CD14-positive monocyte (primary cell): ENCODE data around the gene MLLT3. TPM values are rescaled to one million over a fixed set of nuclear protein-coding genes. Genes with fewer than 3 reads are reported as not detected.

Experiments used
- DNase-seq, 3 donors: peaks; one replicate each; pipeline ENCODE4 v3.0.0-alpha.2; 2011 to 2022
- H2AFZ ChIP-seq: 2 replicates; pipeline ENCODE4 v1.6.0; 2012; ENCODE audit warnings: mild to moderate bottlenecking, low read depth, low read length, inconsistent platforms; ENCODE audit not compliant: insufficient read depth, poor library complexity, severe bottlenecking
- H3K27ac ChIP-seq, 2 donors: 1 replicate in 1 of 2; 2 replicates in 1 of 2; pipeline ENCODE4 v1.5.1; 2012 to 2013; ENCODE audit warnings: low read length in 2 of 2, control low read depth in 1 of 2, inconsistent platforms in 1 of 2, low read depth in 1 of 2, mild to moderate bottlenecking in 1 of 2
- H3K27me3 ChIP-seq, 2 donors: one replicate each; pipeline versions ENCODE4 v1.6.0 to v1.6.1; 2011 to 2013; ENCODE audit warnings: low read length in 2 of 2; ENCODE audit not compliant: control insufficient read depth in 2 of 2, insufficient read depth in 2 of 2
- H3K36me3 ChIP-seq, 2 donors: replicated peaks in 1 of 2; 1 replicate in 1 of 2; 2 replicates in 1 of 2; pipeline versions ENCODE4 v1.5.1 to v1.6.1; 2012 to 2013; ENCODE audit warnings: low read length in 2 of 2, control low read depth in 1 of 2, inconsistent platforms in 1 of 2, mild to moderate bottlenecking in 1 of 2; ENCODE audit not compliant: insufficient read depth in 2 of 2, control insufficient read depth in 1 of 2
- H3K4me1 ChIP-seq, 2 donors: 1 replicate in 1 of 2; 2 replicates in 1 of 2; pipeline versions ENCODE4 v1.5.1 to v1.6.1; 2012 to 2013; ENCODE audit warnings: low read length in 2 of 2, control low read depth in 1 of 2, inconsistent platforms in 1 of 2, mild to moderate bottlenecking in 1 of 2, moderate library complexity in 1 of 2; ENCODE audit not compliant: insufficient read depth in 2 of 2, control insufficient read depth in 1 of 2
- H3K4me2 ChIP-seq: replicated peaks from 2 replicates; pipeline ENCODE3; 2012; ENCODE audit warnings: low read length, moderate library complexity, mild to moderate bottlenecking; ENCODE audit not compliant: poor library complexity, severe bottlenecking; ENCODE audit errors: extremely low read depth
- H3K4me3 ChIP-seq, 3 experiments: fragments of 200-600 bp in 1 of 3; sonication (generic) in 1 of 3; replicated peaks in 1 of 3; 1 replicate in 2 of 3; 2 replicates in 1 of 3; pipeline ENCODE4 v1.5.1; 2011 to 2013; ENCODE audit warnings: low read length in 3 of 3, mild to moderate bottlenecking in 3 of 3, control low read depth in 2 of 3, low read depth in 2 of 3, inconsistent platforms in 1 of 3, moderate library complexity in 1 of 3
- H3K79me2 ChIP-seq: 2 replicates; pipeline ENCODE4 v1.6.0; 2012; ENCODE audit warnings: mild to moderate bottlenecking, control low read depth, inconsistent platforms, low read length, moderate library complexity; ENCODE audit not compliant: insufficient read depth
- H3K9ac ChIP-seq: 2 replicates; pipeline ENCODE4 v1.6.0; 2017; ENCODE audit warnings: low read length, mild to moderate bottlenecking; ENCODE audit not compliant: insufficient read depth, poor library complexity, severe bottlenecking
- H3K9me3 ChIP-seq, 2 donors: replicated peaks in 1 of 2; 1 replicate in 1 of 2; 2 replicates in 1 of 2; pipeline versions ENCODE4 v1.5.1 to v1.6.1; 2012 to 2013; ENCODE audit warnings: low read length in 2 of 2, control low read depth in 1 of 2; ENCODE audit not compliant: control insufficient read depth in 1 of 2, insufficient read depth in 1 of 2
- H4K20me1 ChIP-seq: 2 replicates; pipeline ENCODE4 v1.6.0; 2012; ENCODE audit warnings: mild to moderate bottlenecking, low read length, control low read depth, moderate library complexity; ENCODE audit not compliant: insufficient read depth
- H3K27ac Mint-ChIP-seq, 7 donors: one replicate each; pipeline ENCODE4 v1.8.0; 2020; ENCODE audit warnings: mild to moderate bottlenecking in 7 of 7, mixed read lengths in 7 of 7, moderate library complexity in 6 of 7, inconsistent platforms in 2 of 7
- H3K27me3 Mint-ChIP-seq, 3 donors: one replicate each; pipeline ENCODE4 v1.8.0; 2021 to 2022; ENCODE audit warnings: low read depth in 3 of 3, mild to moderate bottlenecking in 3 of 3, mixed read lengths in 3 of 3, moderate library complexity in 3 of 3, inconsistent platforms in 1 of 3
- H3K36me3 Mint-ChIP-seq, 2 donors: one replicate each; pipeline ENCODE4 v1.8.0; 2020; ENCODE audit warnings: mixed read lengths in 2 of 2, inconsistent platforms in 1 of 2, mild to moderate bottlenecking in 1 of 2
- H3K4me1 Mint-ChIP-seq: one replicate; pipeline ENCODE4 v1.8.0; 2020; ENCODE audit warnings: mild to moderate bottlenecking, mixed read lengths
- H3K4me3 Mint-ChIP-seq, 2 donors: one replicate each; pipeline ENCODE4 v1.8.0; 2020; ENCODE audit warnings: mild to moderate bottlenecking in 2 of 2, mixed read lengths in 2 of 2, moderate library complexity in 1 of 2
- H3K9me3 Mint-ChIP-seq, 7 donors: one replicate each; pipeline ENCODE4 v1.8.0; 2020 to 2022; ENCODE audit warnings: mixed read lengths in 7 of 7, mild to moderate bottlenecking in 6 of 7, moderate library complexity in 6 of 7, inconsistent platforms in 2 of 7
- WGBS: methylation state at CpG from one replicate; pipeline ENCODE4 v1.1.5; 2013; ENCODE audit warnings: missing lambda C conversion rate; ENCODE audit not compliant: insufficient coverage; 5-methylcytosine and 5-hydroxymethylcytosine counted together
- intact Hi-C, 2 donors: fragments of 100-400 bp; cut with micrococcal nuclease; formaldehyde crosslinking; loops; one replicate each; pipeline versions ENCODE4 v1.15.0 to v1.15.1; 2023
- polyA plus RNA-seq, 3 donors: library from polyadenylated mRNA; depleted of rRNA in 1 of 3; unstranded in 2 of 3; stranded (reverse) in 1 of 3; fragments of 300-500 nt in 2 of 3; fragments of >200 nt in 1 of 3; fragmentation: Illumina TruSeq in 2 of 3; gene quantifications; 1 replicate in 2 of 3; 2 replicates in 1 of 3; pipeline ENCODE4 v1.2.3, GENCODE V29; 2012 to 2021
- TF ChIP-seq, protein P1 (sequence below): fragments of 200-600 bp; IDR thresholded peaks from one replicate; pipeline ENCODE4 v1.8.0; 2022; ENCODE audit warnings: antibody characterized with exemption, mild to moderate bottlenecking

The MLLT3 gene
- polyA plus RNA-seq, 3 donors = 0.81 to 2.3 (median 1.5) TPM

DNA sequence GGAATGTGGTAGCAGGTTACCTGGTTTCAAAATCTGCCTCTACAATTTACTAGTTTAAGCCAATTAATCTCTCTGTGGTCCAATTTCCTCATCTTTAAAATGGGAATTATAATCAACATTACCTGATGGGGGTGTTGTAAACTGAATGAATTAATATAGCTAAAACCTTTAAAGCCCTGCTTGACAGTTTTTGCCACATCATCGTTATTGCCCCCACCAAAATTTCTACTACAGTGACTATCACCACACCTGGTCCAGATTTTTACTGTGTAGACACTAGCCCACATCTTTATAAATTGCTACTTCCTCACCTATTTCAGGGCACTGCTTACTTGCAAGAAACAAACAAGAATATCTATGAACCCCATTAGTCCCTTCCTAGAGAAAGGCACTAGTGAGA, 65.0 kb downstream of the MLLT3 start:
- WGBS = 100% methylated on average over 1 of the region's 1 CpG

GRCh38 chr9:20553558-20554149, 68.6 kb downstream of the MLLT3 start:
- no CpG with 5 or more reads among the region's 1 CpG for WGBS
- Mint-ChIP-seq H3K36me3 (no peaks in the 10 kb centered on the region), H3K9me3 (no peaks in the 10 kb centered on the region), H3K27me3 (peaks cover 0 to 3% (median 0%) of the 10 kb centered on the region in 3 donors), H3K4me3 (no peak overlapping the region), H3K4me1 (no peaks in the 10 kb centered on the region), H3K27ac (no peak overlapping the region)
- Histone ChIP-seq H3K4me1 (no peaks in the 10 kb centered on the region), H3K27ac (no peak overlapping the region), H3K9me3 (no peaks in the 10 kb centered on the region), H3K9ac (no peak overlapping the region), H3K4me3 (no peak overlapping the region), H4K20me1 (no peaks in the 10 kb centered on the region), H3K79me2 (no peaks in the 10 kb centered on the region), H2AFZ (no peak overlapping the region), H3K27me3 (no peaks in the 10 kb centered on the region), H3K36me3 (no peaks in the 10 kb centered on the region), H3K4me2 (no peak overlapping the region)
- no peak for DNase-seq
- intact Hi-C loops = no loop called here
- TF ChIP-seq, protein P1, sequence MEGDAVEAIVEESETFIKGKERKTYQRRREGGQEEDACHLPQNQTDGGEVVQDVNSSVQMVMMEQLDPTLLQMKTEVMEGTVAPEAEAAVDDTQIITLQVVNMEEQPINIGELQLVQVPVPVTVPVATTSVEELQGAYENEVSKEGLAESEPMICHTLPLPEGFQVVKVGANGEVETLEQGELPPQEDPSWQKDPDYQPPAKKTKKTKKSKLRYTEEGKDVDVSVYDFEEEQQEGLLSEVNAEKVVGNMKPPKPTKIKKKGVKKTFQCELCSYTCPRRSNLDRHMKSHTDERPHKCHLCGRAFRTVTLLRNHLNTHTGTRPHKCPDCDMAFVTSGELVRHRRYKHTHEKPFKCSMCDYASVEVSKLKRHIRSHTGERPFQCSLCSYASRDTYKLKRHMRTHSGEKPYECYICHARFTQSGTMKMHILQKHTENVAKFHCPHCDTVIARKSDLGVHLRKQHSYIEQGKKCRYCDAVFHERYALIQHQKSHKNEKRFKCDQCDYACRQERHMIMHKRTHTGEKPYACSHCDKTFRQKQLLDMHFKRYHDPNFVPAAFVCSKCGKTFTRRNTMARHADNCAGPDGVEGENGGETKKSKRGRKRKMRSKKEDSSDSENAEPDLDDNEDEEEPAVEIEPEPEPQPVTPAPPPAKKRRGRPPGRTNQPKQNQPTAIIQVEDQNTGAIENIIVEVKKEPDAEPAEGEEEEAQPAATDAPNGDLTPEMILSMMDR = no peak

More for the DNA sequence above, 65.0 kb downstream of the MLLT3 start:
- TF ChIP-seq, protein P1 = no peak
- intact Hi-C loops = no loop called here
- Mint-ChIP-seq H3K27ac (no peak overlapping the region), H3K4me1 (peaks cover 2% of the 10 kb centered on the region), H3K36me3 (no peaks in the 10 kb centered on the region), H3K9me3 (no peaks in the 10 kb centered on the region), H3K4me3 (no peak overlapping the region), H3K27me3 (peaks cover 0 to 3% (median 0%) of the 10 kb centered on the region in 3 donors)
- no peak overlapping the region for H3K4me3 ChIP-seq
- H2AFZ ChIP-seq = no peak overlapping the region
- H3K9me3 ChIP-seq = no peaks in the 10 kb centered on the region
- no peak overlapping the region for H3K9ac ChIP-seq
- H3K79me2 ChIP-seq = no peaks in the 10 kb centered on the region
- no peak overlapping the region for H3K4me2 ChIP-seq
- no peaks in the 10 kb centered on the region for H3K36me3 ChIP-seq
- no peaks in the 10 kb centered on the region for H3K4me1 ChIP-seq
- H4K20me1 ChIP-seq = no peaks in the 10 kb centered on the region
- H3K27me3 ChIP-seq = no peaks in the 10 kb centered on the region
- no peak for DNase-seq
- H3K27ac ChIP-seq = no peak overlapping the region
